Parathyroid adenoma (tissue), 2 donors: ENCODE data around the gene CBLL1.

Experiments used
- H2AFZ ChIP-seq: fragments of 300-600 bp; sonication (generic); one replicate; pipeline ENCODE4 v1.7.0; 2017; ENCODE audit warnings: antibody characterized with exemption, mild to moderate bottlenecking
- H3K27ac ChIP-seq: fragments of 300-600 bp; sonication (generic); one replicate; pipeline ENCODE4 v1.7.0; 2017
- H3K27me3 ChIP-seq: fragments of 300-600 bp; sonication (generic); one replicate; pipeline ENCODE4 v1.7.0; 2017; ENCODE audit warnings: low read length; ENCODE audit not compliant: control insufficient read depth, insufficient read depth
- H3K36me3 ChIP-seq: fragments of 300-600 bp; sonication (generic); one replicate; pipeline ENCODE4 v1.7.0; 2017; ENCODE audit warnings: low read length; ENCODE audit not compliant: control insufficient read depth, insufficient read depth
- H3K4me1 ChIP-seq: fragments of 300-600 bp; sonication (generic); one replicate; pipeline ENCODE4 v1.7.0; 2017; ENCODE audit warnings: control low read depth
- H3K4me2 ChIP-seq: fragments of 300-600 bp; sonication (generic); one replicate; pipeline ENCODE4 v1.7.0; 2017; ENCODE audit warnings: low read length
- H3K4me3 ChIP-seq: fragments of 300-600 bp; sonication (generic); one replicate; pipeline ENCODE4 v1.7.0; 2017; ENCODE audit warnings: low read depth, low read length
- H3K79me2 ChIP-seq: fragments of 300-600 bp; sonication (generic); one replicate; pipeline ENCODE4 v1.7.0; 2017; ENCODE audit warnings: control low read depth
- H3K9ac ChIP-seq: fragments of 300-600 bp; sonication (generic); one replicate; pipeline ENCODE4 v1.7.0; 2017; ENCODE audit warnings: mild to moderate bottlenecking
- H3K9me3 ChIP-seq: fragments of 300-600 bp; sonication (generic); one replicate; pipeline ENCODE4 v1.7.0; 2017; ENCODE audit warnings: low read length; ENCODE audit not compliant: control insufficient read depth
- TF ChIP-seq, protein P1 (sequence below): fragments of 300-600 bp; sonication (generic); IDR thresholded peaks from one replicate; pipeline ENCODE4 v1.7.0; 2017; ENCODE audit warnings: antibody characterized with exemption, mild to moderate bottlenecking
- donor health status: primary hyperparathyroidism.

CBLL1 gene

GRCh38 chr7:107743567-107744344 lies at the start of gene CBLL1:
Gene CBLL1 (plus strand): TSS chr7:107744142. CDS start chr7:107744164, 22 bp downstream.
- peaks cover 15% of the 10 kb centered on the region for H3K4me1 ChIP-seq
- H3K9ac ChIP-seq = peak within 1 kb of the TSS; percentile 39
- TF ChIP-seq, protein P1, sequence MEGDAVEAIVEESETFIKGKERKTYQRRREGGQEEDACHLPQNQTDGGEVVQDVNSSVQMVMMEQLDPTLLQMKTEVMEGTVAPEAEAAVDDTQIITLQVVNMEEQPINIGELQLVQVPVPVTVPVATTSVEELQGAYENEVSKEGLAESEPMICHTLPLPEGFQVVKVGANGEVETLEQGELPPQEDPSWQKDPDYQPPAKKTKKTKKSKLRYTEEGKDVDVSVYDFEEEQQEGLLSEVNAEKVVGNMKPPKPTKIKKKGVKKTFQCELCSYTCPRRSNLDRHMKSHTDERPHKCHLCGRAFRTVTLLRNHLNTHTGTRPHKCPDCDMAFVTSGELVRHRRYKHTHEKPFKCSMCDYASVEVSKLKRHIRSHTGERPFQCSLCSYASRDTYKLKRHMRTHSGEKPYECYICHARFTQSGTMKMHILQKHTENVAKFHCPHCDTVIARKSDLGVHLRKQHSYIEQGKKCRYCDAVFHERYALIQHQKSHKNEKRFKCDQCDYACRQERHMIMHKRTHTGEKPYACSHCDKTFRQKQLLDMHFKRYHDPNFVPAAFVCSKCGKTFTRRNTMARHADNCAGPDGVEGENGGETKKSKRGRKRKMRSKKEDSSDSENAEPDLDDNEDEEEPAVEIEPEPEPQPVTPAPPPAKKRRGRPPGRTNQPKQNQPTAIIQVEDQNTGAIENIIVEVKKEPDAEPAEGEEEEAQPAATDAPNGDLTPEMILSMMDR = peak; percentile 81

DNA sequence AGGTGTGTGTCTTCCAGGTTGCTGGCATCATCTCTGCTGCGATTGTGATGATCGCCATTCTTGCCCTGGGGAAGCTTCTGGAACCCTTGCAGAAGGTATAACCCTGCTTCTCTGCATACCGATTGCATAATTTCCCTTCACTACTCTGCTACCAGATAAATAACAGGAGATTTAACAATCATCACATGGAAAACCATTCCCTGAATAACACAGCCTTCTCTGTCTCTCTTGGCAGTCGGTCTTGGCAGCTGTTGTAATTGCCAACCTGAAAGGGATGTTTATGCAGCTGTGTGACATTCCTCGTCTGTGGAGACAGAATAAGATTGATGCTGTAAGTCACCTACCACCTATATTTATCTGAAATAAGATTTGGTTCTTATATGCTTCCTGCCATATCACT lies 49.6 kb upstream of the CBLL1 start:
- H3K79me2 ChIP-seq = no peaks in the 10 kb centered on the region
- H3K4me1 ChIP-seq = no peaks in the 10 kb centered on the region
- H3K9ac ChIP-seq = no peak overlapping the region
- TF ChIP-seq, protein P1 = no peak
- H3K4me3 ChIP-seq = no peak overlapping the region
- H3K9me3 ChIP-seq = no peaks in the 10 kb centered on the region
- H2AFZ ChIP-seq = no peak overlapping the region
- no peak overlapping the region for H3K4me2 ChIP-seq
- H3K27ac ChIP-seq = no peak overlapping the region
- H3K36me3 ChIP-seq = no peaks in the 10 kb centered on the region
- H3K27me3 ChIP-seq = no peaks in the 10 kb centered on the region

More at GRCh38 chr7:107743567-107744344, at the start of gene CBLL1:
- Histone ChIP-seq H2AFZ (peak within 1 kb of the TSS; percentile 86), H3K27me3 (no peaks in the 10 kb centered on the region), H3K79me2 (peaks cover 32% of the 10 kb centered on the region), H3K27ac (peak within 1 kb of the TSS; percentile 97), H3K4me3 (peak within 1 kb of the TSS; percentile 92), H3K9me3 (no peaks in the 10 kb centered on the region), H3K4me2 (peak within 1 kb of the TSS; percentile 76), H3K36me3 (no peaks in the 10 kb centered on the region)

DNA sequence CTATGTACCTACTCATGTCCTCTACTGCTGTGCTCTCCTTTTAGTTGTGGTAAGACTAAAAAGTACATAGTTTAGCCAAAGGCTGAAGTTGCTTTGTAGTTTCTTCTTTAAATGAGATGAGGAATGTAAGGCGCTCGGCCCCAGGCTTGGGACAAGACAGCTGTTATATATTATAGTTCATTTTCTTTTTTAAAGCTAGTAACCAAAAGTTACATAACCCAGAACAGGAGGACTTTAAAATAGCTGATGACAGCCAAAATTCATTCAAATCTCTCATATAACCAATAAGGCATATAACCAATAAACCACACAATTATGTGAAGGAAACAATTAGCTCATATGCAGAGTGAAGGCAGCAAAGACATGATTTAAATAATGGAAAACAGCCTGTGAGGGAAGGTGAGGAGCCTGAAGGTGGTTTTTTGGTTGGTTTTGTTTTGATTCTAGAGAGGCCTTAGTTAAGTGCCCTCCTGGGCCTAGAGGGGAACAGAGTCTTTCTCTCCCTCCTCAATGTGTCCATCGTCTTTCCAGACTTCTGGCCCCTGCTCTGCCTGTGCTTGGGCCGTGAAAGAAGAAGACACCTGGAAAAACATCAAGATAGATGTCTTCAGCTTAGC lies 47.5 kb upstream of the CBLL1 start:
- no peaks in the 10 kb centered on the region for H3K79me2 ChIP-seq
- H3K9ac ChIP-seq = no peak overlapping the region
- no peak overlapping the region for H3K4me3 ChIP-seq
- H3K4me2 ChIP-seq = no peak overlapping the region
- H3K36me3 ChIP-seq = no peaks in the 10 kb centered on the region
- H2AFZ ChIP-seq = no peak overlapping the region
- TF ChIP-seq, protein P1 = no peak
- H3K27me3 ChIP-seq = no peaks in the 10 kb centered on the region
- H3K4me1 ChIP-seq = no peaks in the 10 kb centered on the region
- H3K27ac ChIP-seq = no peak overlapping the region
- H3K9me3 ChIP-seq = no peaks in the 10 kb centered on the region

GRCh38 chr7:107697321-107698049 lies 46.5 kb upstream of the CBLL1 start:
- no peaks in the 10 kb centered on the region for H3K4me1 ChIP-seq
- no peak overlapping the region for H3K27ac ChIP-seq
- H3K9me3 ChIP-seq = no peaks in the 10 kb centered on the region
- TF ChIP-seq, protein P1 = no peak
- no peaks in the 10 kb centered on the region for H3K27me3 ChIP-seq
- no peak overlapping the region for H3K4me3 ChIP-seq
- no peak overlapping the region for H2AFZ ChIP-seq
- no peak overlapping the region for H3K9ac ChIP-seq
- no peak overlapping the region for H3K4me2 ChIP-seq
- H3K79me2 ChIP-seq = no peaks in the 10 kb centered on the region
- H3K36me3 ChIP-seq = no peaks in the 10 kb centered on the region
